IPS DF 4.7 (cell line): ENCODE measurements around the gene CPVL.

Source experiments
- DNase-seq: peaks from one replicate; pipeline ENCODE4 v3.0.0-alpha.2; 2013; ENCODE audit warnings: low spot score; ENCODE audit errors: extremely low read depth

The CPVL gene

DNA sequence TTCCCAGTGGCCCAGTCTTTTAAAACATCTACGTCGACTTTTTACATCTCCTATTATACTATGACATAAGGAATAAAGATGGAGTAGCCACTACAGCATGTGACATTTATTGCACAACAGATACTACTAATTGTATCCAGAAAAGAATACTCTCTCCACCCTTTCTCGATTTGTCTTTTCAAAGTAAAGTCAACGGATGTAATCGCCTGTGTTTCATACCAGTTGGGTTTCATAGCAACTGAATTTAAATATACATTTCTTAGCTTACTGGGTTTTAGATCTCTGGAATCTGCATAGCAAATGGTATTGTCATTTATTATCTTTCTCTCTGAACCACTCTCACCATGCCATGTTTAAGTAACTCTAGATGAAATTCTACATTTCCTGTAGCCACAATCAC is 101.8 kb downstream of the CPVL start:
- DNase-seq, result no peak

DNA sequence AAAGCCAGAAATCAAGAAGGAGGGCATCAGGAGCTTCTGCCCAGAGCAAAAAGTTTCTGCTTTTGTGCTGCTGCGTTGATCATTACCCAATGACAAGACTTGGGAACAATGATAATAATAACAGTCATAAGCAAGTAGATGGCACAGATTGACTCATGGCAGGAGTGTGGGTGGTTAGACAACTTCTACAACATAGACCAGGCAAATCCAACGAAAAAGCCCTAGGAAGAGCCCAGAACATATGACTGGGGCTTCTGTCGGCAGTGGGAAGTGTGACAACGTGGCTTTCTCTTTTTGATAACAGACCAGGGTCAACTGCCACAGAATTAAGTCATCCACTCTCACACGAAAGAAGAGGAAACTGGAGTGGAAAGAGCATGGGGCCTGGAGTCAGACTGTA is 102.8 kb downstream of the CPVL start:
- DNase-seq, result no peak

DNA sequence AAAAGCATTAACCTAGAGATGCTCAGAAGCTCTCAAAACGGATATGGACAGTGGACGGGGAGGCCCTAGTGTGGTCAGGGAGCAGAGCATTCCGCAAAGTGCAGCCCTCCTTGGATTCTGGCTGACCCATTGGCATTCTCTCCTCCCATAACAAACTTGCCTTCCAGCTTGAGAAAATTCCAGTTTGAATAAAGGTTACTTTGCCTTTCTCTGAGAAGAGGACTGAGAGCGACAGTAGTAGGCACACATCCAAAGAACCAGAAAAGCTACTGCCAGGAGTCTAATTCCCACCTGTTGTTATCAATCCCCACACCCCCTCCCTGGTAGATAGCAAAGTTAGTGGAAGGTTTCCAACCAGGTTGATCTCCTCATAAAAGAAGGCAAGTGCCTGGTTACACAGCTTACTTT is 103.5 kb downstream of the CPVL start:
- DNase-seq, result no peak

DNA sequence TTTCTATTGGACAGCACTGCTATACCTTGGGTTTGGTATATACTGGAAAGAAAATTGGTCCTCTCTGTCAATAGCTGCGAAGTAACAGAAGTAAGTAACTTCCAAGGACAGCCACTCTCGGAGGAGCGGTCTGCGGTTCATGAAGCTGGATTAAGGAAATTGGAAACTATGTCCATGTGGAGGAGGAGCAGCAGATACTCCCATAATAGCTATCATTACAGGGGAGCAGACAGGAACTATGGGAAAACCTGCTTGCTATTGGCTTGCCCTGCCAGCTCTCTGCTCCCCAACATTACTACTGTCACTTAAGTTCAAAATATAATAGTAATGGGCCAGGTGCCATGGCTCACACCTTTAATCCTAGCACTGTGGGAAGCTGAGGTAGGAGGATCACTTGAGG is 104.3 kb downstream of the CPVL start:
- DNase-seq, result no peak

DNA sequence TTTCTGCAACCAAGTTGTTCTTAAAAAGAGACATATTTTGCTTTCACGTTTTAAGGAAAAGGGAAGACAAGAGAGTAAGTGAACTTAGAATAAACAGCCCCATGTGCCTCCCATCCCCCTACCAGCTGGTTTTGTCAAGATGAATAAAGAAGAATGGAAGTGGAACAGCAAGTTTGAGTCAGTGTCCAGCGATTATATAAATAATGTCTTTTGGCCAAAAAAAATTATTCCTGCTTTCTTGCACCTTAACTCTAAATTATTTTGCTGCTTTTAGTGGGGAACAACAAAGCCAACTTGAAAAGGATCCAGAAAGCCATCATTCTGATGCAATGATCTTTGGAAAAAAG is 105.8 kb downstream of the CPVL start:
- no peak for DNase-seq

DNA sequence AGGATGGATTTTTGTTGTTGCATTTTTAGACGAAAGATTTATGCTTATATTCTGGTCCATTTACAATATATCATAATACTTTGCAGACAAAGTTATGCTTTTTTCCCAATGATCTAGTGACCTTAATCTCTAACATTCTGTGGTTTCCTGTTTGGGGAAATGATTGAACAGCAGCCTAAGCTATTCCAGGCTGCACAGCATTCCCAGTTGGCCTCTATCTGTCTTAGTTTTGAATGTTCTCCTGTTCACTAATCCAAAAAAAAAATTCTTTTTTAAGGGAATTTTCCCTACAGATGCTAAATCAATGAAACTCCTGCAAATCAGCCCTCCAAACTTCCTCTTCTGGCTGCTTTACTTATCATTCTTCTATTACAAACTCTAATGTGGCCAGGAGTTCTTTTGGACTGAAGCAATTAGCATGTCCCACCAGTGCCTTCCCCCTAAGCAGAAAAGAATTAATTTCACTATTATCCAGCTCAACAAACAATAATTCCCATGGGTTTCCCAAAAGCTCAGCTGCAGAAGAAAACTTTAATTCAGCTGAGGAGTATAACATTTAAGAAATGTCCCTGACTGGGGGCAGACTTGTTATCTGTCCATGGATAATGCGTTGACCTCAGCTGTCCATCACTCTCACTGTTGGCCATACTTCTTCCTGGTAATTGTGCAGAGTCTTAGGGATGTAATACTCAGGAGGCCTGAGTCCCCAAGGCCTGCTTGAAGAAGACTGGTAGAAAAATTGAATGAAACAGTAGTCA is 106.3 kb downstream of the CPVL start:
- no peak for DNase-seq

DNA sequence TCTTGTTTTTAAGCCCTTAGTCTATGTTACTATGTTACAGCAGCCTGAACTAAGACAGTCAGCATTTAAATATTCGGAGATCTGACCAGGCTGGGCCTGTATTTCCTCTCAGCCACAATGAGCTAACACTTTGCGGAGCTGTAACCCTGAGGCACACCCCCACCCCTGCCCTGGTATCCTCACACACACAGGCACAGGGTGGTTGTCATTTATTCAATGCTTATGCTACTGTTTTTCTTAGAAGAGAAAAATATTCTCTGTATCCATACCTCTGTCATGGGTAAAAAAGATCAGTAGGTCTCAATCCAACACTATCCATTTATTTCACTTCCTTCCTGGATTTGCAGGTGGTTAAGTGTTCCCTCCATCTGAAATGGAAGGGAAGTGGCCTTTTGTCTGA is 107.9 kb downstream of the CPVL start:
- no peak for DNase-seq

DNA sequence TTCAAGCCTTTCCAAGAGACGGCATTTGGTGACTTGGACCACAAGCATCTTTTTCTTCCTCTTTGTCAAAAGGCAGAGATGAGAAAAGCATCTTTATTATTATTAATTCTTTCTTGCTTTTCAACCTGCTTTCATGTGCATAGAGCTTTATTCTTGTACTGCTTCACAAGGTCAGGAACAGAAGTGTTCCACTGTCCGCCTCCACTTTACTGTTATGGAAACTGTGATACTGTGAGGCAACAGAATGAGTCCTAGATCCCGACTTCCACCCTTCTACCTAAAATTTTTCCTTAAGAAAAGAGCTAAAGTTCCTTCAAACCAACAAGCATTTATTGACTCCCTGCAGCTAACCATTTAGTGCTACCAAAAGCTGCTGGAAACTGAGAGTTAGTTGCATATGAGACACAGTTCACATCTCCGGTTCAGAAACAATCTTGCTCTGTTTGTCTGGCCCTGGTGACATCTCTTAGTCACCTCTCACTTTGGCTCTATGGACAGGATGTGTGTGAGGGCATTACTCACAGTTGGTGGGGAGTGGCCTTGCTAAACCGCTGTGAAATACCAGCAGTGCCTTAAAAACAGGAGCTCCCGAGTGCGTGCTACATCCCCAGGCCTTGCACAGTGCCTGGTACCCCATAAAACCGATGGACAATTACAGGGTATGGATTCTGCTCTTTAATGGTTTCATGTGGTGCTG is 111.1 kb downstream of the CPVL start:
- no peak for DNase-seq

DNA sequence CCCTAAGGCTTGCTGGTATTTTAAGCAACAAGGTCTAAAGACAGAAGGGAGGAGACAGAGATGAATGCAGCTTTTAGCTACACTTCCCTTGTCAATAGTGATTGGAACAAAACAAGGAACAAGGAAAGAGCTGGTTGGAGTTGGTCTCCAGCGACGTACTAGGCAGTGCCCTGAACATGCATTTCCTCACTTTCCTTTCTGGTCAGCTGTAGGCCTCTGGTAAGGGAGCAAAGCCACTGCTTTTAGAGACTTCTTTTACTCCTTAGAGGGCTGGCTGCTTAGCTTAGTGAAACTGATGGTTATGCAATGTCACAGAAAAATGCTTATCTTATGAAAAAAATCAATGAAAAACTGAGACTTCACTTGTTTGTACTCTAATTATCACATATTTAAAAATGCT is 112.8 kb downstream of the CPVL start:
- DNase-seq, result no peak

DNA sequence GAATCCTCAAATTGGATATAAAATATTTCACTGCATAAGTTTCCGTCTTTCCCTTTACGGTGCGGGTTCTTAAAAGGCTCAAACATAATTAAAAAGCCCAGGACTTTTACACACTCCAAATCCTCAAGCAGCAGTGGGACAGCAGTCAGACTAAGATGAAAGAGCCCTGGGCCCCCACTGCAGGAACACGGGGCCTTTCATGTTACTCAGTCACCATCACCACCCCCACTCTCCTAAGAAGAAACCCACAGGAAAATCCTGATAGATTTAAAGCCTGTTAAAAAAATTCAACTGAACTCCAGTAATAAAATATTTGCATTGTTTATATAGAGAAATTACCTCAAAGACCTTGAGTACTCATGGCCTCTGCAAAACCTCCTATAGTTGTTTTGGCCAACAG is 114.2 kb downstream of the CPVL start:
- DNase-seq, result no peak

DNA sequence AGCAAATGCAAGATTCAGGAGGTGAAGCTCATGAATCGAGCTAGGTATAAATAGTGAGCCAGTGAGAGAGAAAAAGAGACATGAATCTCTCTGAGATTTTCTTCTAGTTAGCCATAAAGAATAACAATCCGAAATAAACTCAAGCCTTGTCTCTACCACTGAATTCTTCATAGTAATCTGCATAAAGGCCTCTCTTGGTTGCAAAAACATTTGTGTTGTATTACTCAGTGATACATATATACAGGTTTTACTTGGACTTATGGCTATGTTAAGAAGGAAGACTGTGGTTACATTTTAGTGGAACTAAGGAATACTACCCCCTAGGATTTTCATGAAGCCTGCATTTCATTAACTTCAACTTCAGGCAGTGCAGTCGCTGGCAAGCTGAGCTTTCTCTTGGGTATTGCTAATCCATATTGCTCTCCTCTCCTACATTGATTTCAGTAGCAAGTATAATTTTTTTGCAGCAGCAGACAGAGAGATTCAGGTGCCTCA is 115.5 kb downstream of the CPVL start:
- no peak for DNase-seq

DNA sequence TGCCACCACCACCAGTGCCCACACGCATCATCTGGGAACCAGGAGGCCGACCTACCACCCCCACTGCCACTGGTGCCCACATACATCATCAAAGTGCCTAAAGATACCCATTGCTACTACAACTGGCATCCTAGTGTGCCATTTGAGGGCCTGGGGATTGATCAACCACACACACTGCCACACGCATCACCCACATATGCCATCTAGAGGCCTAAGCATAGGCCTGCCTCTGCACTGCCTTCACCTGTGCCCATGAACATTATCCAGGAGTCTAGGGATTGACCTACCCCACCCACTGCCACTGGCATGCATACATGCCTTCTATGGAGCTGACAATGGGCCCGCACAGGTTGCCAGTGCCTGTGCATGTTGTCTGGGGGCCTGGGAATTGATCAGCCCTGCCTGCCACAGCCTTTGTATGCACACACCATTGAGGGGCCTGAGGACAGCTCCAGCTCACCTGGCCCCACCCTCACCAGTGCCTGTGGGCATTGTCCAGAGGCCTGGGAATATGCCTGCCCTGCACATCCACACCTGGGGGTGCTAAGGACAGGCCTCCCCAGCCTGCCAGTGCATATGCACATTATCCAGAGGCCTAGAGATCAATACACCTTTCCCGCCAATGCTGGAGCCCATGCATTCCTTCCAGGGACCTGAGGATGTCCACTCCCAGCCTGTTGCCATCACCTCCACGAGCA is 123.9 kb downstream of the CPVL start:
- DNase-seq, result no peak

DNA sequence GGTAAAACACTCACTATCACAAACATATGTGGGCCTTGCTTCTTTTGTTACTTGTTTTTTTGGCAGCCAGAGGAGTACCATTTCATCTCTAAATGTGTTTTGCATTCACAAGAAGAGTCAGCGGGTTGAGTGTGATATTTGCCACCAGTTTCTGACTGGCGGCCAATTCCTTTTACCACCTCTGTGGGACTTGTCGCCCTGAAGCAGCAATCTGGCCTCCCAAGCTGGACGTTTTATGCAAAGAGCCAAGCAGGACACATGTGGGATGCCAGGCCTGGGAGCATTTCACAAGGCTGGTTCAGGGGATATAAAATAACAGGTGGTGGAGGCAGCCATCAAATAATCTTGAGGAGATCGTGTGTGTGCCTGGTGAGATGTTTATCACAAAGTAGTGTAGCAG is 126.4 kb downstream of the CPVL start:
- DNase-seq, result no peak

DNA sequence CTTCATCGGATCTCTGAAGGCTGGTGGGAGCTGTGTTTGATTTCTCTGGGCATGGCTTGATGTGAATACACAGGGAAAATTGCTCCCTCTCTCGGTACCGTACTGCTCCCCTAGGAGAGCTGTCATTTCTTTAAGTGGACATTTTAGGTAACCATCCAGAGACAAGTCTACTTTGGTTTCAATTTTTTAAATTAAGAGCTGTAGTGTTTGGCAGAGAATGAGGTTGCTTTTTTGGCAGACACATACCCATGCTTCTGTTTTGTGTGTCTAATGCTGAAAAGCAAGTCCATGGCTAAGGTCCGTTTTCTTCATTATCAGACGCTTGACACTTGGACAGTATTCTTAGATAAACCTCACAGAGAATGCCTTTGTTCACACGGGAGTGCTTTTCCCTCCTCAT is 127.0 kb downstream of the CPVL start:
- DNase-seq, result no peak

DNA sequence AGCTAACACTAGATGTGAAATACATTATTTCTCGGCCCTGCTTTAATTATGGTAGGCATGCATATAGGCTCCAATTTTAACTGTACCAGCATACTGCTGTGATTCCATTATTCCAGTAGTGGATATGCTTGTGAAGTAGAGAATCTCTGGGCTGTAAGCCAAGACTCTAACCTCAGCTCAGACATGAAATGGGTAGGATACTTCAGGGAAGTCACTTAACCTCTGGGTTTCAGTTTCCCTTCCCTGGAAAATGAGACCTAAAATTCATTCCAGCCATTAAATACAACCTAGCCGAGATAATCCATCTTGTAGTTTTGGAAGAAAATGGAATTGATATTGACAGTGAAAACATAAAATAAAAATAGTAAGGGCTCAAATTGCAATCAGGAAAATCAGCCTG is 128.6 kb downstream of the CPVL start:
- no peak for DNase-seq

DNA sequence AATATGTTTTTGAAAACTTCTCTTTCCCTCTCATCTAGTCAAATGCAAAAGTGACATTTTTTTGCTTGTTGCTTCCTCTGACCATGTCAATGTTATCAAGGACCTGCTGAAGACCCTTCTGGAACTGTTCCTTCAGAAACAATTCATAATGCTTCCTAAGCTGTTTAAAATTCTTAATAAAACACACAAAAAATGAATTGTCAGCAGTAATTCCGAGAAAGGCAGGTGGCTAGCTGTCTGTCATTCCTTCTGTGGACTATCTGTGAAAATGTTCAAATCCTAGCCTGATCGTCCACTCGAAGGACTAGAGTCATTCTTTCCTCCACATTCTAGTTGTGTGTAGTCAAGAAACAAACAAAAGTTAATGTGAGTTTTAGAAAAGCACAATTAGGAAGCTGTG is 131.6 kb downstream of the CPVL start:
- DNase-seq, result no peak

DNA sequence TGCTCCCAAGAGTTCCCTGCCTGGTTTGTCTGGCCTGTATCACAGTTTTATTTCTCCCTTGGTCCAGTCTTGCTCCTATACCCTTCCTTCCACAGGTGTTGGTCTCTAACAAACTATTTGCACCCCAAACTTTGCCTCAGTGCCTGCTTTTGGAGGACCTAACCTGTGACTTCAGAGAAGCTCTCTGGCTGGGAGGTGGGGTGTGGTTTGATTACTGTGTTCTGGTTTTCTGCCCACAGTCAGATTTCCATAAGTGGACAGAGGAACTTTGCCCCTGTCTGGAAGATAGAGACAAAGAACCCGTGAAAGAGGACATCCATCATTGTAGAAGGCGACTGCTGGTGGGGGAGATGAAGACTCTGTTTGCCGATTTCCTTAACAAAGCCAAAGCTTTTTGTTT is 132.4 kb downstream of the CPVL start:
- DNase-seq, result no peak

DNA sequence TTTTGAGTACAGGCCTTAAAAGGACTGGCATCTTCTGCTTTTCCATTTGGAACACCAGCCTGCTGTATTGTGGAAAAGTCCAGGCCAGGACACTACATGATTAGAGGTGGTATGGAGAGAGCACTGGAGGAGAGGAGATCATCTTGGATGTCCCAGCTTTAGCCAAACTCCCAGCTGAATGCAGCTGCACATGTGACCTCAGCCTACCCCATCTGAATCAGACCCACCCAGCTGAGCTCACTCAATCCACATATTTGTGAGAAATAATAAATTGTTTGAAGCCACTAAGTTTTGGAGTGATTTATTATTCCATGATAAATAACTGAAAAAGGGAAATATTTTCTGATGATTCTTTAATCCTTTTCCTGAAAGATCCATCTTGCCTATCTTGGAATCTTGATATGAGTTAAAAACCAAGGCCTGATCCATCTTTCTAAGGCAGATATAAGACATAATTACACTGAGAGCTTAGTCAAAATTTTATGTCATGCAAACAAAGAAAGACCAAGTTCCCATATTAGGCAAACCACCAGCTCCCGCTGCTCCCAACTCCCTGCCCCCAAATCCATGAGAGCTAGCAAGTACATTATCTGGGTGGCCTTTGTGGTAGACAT is 133.1 kb downstream of the CPVL start:
- no peak for DNase-seq

DNA sequence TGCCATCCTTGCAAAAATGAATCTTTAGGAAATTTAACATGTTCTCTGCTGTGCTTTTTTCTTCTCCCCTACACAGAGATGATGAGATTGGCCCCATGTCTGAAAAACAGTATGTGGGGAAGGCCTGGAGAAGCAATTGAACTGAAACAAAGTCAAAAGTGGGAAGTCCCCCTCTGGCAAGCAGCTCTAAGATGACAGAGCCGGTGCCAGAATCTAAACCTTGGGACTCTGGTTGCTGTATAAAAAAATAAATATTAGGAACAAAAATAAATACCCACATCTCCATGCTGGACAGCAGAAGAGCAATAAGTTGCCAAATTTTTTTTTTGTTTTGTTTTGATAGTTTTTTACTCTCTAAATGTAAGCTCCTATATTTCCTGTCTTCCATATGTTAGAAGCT is 136.4 kb downstream of the CPVL start:
- no peak for DNase-seq

DNA sequence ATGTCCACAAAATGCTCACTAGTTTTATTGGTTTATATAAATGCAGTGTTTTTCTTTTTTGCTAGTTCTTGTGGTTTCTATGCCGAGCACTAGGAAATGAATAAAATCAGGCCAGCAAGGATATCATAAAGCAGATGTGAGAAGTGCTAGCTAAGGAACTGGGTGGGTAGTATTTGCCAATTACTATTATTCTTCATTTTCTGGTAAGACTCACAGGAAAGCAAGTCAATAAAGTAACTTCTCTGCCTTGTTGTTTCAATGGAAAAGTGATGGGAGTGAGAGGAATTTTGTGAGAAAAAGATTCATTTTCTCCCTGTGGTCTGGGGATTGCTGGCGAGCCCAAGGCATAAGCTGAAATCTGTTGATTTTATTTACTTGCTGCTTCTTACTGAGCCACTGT is 137.7 kb downstream of the CPVL start:
- no peak for DNase-seq

DNA sequence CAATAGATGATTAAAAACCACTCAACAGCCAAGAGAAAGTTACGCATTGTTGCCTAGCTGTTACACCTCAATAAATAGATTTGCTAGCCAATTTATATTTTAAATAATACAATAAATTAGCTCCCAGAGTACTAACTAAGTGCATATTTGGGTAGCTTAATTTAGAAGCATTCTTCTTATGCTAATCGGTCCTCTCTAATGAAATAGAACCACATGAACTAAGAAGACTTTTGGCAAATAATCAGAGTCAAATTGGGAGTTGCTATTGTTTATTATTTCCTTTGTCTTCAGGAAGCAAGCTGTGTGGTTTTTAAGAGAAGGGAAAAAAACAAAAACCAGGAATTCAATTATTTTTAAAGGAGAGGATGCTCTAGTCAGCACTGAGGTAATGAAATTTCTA is 139.2 kb downstream of the CPVL start:
- no peak for DNase-seq

DNA sequence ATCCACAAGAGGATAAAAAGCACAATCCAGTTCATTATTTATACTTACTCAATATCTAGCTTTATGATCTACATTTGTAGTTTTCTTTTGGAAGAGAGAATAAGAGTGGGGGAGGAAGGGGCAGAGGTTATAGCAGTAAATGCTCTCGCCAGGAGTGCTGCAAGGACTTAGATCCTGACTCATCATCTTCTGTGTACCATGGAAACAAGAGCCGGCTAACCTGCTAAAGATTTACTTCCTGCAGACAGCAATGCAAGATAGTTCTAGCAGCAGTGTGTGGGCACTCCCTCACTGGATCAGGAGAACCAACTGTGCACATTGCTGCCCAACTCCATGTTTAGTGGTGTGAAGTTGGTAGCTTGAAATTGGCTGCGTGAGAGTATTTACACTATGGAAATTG is 140.5 kb downstream of the CPVL start:
- DNase-seq, result no peak
